ENCODE measurements around the gene SLC9A9.

DNA sequence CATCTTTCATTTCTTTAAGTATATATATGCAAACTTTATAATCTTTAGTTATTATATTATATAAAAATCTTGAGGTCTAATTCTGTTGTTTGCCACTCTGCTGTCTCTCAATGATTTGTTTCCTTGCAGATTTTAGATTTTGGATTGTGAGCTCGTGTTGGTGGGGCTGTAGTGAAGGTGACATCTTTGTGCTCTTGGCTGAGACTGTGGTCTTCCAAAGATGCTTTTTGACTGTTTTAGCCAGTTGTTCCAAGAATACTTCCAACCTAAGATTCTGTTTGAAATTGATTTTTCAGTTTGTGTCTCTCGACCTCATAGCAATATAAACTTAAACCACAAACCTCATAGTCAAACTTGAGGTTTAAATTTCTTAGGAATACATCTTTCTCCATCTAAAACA, 326.5 kb downstream of the SLC9A9 start:
- no peak for TF ChIP-seq EZH2phosphoT487 (IDR thresholded peaks at IDR 0.05)
- TF ChIP-seq, protein P1, sequence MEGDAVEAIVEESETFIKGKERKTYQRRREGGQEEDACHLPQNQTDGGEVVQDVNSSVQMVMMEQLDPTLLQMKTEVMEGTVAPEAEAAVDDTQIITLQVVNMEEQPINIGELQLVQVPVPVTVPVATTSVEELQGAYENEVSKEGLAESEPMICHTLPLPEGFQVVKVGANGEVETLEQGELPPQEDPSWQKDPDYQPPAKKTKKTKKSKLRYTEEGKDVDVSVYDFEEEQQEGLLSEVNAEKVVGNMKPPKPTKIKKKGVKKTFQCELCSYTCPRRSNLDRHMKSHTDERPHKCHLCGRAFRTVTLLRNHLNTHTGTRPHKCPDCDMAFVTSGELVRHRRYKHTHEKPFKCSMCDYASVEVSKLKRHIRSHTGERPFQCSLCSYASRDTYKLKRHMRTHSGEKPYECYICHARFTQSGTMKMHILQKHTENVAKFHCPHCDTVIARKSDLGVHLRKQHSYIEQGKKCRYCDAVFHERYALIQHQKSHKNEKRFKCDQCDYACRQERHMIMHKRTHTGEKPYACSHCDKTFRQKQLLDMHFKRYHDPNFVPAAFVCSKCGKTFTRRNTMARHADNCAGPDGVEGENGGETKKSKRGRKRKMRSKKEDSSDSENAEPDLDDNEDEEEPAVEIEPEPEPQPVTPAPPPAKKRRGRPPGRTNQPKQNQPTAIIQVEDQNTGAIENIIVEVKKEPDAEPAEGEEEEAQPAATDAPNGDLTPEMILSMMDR (IDR thresholded peaks at IDR 0.05), result no peak

Measured in neural progenitor cell (in vitro differentiated cells).